BE2C (cell line): ENCODE data around the gene MTCL1.

Experiments
- DNase-seq: peaks from one replicate; pipeline ENCODE4 v3.0.0-alpha.2; 2020
- H3K27me3 ChIP-seq: fragments of 250-450 bp; sonication (Bioruptor Pico); 2 replicates; pipeline ENCODE4 v1.5.1; 2020; ENCODE audit warnings: mild to moderate bottlenecking
- H3K36me3 ChIP-seq: fragments of 250-450 bp; sonication (Bioruptor Pico); 2 replicates; pipeline ENCODE4 v1.5.1; 2020; ENCODE audit warnings: mild to moderate bottlenecking
- H3K4me1 ChIP-seq: fragments of 250-450 bp; sonication (Bioruptor Pico); 2 replicates; pipeline ENCODE4 v1.5.1; 2020
- H3K4me3 ChIP-seq: 2 replicates; pipeline ENCODE4 v1.5.1; 2011; ENCODE audit warnings: low read depth, low read length
- H3K9me3 ChIP-seq: fragments of 250-450 bp; sonication (Bioruptor Pico); 2 replicates; pipeline ENCODE4 v1.5.1; 2020
- CTCF ChIP-seq: IDR thresholded peaks from 2 replicates; pipeline ENCODE4 v1.5.1; 2012; ENCODE audit warnings: mild to moderate bottlenecking, low read depth, low read length

Gene MTCL1

GRCh38 chr18:8741117-8741516 lies 35.8 kb downstream of the MTCL1 start:
- no peaks in the 10 kb centered on the region for H3K36me3 ChIP-seq
- no peak for TF ChIP-seq CTCF

GRCh38 chr18:8741532-8741931 lies 36.2 kb downstream of the MTCL1 start:
- Histone ChIP-seq H3K27me3 (no peaks in the 10 kb centered on the region), H3K4me3 (no peak overlapping the region), H3K4me1 (no peaks in the 10 kb centered on the region), H3K36me3 (no peaks in the 10 kb centered on the region), H3K9me3 (no peaks in the 10 kb centered on the region)
- DNase-seq = no peak
- no peak for TF ChIP-seq CTCF

More at GRCh38 chr18:8741117-8741516, 35.8 kb downstream of the MTCL1 start:
- no peaks in the 10 kb centered on the region for H3K9me3 ChIP-seq
- H3K4me3 ChIP-seq = no peak overlapping the region
- no peak for DNase-seq
- no peaks in the 10 kb centered on the region for H3K27me3 ChIP-seq
- no peaks in the 10 kb centered on the region for H3K4me1 ChIP-seq

GRCh38 chr18:8742387-8743361 lies 37.3 kb downstream of the MTCL1 start:
- Histone ChIP-seq H3K27me3 (no peaks in the 10 kb centered on the region), H3K36me3 (no peaks in the 10 kb centered on the region), H3K4me3 (no peak overlapping the region), H3K4me1 (no peaks in the 10 kb centered on the region), H3K9me3 (no peaks in the 10 kb centered on the region)
- TF ChIP-seq CTCF = no peak
- DNase-seq = no peak

- no peaks in the 10 kb centered on the region for H3K9me3 ChIP-seq
Measured at GRCh38 chr18:8744038-8744437, 38.7 kb downstream of the MTCL1 start.

GRCh38 chr18:8744656-8745055 lies 39.3 kb downstream of the MTCL1 start:
- TF ChIP-seq CTCF = no peak
- H3K27me3 ChIP-seq = no peaks in the 10 kb centered on the region
- DNase-seq = no peak
- no peak overlapping the region for H3K4me3 ChIP-seq
- H3K36me3 ChIP-seq = no peaks in the 10 kb centered on the region
- no peaks in the 10 kb centered on the region for H3K4me1 ChIP-seq
- H3K9me3 ChIP-seq = no peaks in the 10 kb centered on the region

More at GRCh38 chr18:8744038-8744437, 38.7 kb downstream of the MTCL1 start:
- Histone ChIP-seq H3K4me1 (no peaks in the 10 kb centered on the region), H3K27me3 (no peaks in the 10 kb centered on the region), H3K4me3 (no peak overlapping the region), H3K36me3 (no peaks in the 10 kb centered on the region)
- TF ChIP-seq CTCF = no peak
- DNase-seq = no peak
